ENCODE measurements around the gene ZCCHC7.

The ZCCHC7 gene

DNA sequence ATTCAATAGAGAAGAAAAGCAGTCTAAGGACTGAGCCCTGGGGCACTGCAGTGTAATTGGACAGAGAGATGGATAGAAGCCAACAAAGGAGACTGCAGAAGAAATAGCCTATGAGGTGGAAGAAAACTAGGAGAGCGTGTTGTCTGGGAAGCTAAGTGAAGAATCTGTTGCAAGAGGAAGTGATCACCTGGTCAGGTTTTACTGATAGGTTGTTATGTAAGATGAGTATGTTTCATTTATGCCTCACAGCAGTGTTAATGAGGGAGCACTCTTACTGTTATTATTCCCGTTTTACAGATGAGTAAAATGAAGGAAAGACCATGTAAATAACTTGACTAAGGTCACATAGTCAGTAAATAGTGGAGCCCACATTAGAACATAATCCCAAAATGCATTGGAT is 222.1 kb downstream of the ZCCHC7 start:
- Histone ChIP-seq H3K36me3 (no peaks in the 10 kb centered on the region), H3K4me3 (ENCODE audit: low read depth in 1 of 2, low read length in 1 of 2) (no peak overlapping the region), H3K9me3 (no peaks in the 10 kb centered on the region), H3K27me3 (no peaks in the 10 kb centered on the region), H3K4me1 (ENCODE audit: control insufficient read depth in 1 of 2, insufficient read depth in 1 of 2, low read depth in 1 of 2, low read length in 1 of 2) (peaks cover 71 to 80% of the 10 kb centered on the region in 2 experiments), H3K27ac (peak overlapping the region; percentile 68)
- TF ChIP-seq, protein P1, sequence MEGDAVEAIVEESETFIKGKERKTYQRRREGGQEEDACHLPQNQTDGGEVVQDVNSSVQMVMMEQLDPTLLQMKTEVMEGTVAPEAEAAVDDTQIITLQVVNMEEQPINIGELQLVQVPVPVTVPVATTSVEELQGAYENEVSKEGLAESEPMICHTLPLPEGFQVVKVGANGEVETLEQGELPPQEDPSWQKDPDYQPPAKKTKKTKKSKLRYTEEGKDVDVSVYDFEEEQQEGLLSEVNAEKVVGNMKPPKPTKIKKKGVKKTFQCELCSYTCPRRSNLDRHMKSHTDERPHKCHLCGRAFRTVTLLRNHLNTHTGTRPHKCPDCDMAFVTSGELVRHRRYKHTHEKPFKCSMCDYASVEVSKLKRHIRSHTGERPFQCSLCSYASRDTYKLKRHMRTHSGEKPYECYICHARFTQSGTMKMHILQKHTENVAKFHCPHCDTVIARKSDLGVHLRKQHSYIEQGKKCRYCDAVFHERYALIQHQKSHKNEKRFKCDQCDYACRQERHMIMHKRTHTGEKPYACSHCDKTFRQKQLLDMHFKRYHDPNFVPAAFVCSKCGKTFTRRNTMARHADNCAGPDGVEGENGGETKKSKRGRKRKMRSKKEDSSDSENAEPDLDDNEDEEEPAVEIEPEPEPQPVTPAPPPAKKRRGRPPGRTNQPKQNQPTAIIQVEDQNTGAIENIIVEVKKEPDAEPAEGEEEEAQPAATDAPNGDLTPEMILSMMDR (IDR thresholded peaks at IDR 0.05): no peak

DNA sequence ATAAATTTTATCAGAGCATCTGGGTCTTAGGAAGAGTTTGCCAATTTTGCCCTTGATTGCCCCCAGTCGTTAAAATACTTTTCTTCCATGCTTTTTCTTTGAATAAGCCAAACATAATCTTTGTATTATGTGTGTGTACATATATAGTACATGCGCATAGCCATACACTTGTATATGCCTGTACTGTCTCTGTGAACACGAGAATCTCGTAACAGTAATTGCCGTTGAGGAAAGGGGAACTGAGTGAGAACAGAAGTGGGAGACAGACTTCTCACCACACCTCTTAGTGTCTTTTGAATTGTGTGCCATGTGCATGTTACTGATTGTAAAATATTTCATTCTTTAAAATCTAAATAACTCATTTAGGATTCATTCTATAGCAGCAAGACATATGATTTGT is 222.5 kb downstream of the ZCCHC7 start:
- Histone ChIP-seq H3K4me3 (ENCODE audit: low read depth in 1 of 2, low read length in 1 of 2) (no peak overlapping the region), H3K27ac (peak overlapping the region; percentile 68), H3K9me3 (no peaks in the 10 kb centered on the region), H3K36me3 (no peaks in the 10 kb centered on the region), H3K27me3 (no peaks in the 10 kb centered on the region), H3K4me1 (ENCODE audit: control insufficient read depth in 1 of 2, insufficient read depth in 1 of 2, low read depth in 1 of 2, low read length in 1 of 2) (peaks cover 69 to 77% of the 10 kb centered on the region in 2 experiments)
- TF ChIP-seq, protein P1 (IDR thresholded peaks at IDR 0.05): no peak

DNA sequence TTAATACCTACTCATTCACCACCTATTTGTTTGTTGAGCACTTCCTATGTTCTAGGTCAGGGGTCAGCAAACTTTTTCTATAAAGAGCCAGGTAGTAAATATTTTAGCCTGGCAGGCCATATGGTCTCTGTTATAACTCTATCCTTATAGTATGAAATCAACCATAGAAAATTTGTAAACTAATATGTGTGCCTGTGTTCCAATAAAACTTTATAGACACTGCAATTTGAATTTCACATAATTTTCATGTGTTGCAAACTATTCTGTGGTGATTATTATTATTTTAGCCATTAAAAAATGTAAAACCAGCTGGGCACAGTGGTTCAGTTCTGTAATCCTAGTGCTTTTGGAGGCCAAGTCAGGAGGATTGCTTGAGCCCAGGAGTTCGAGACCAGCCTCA is 223.3 kb downstream of the ZCCHC7 start:
- H3K4me3 ChIP-seq (ENCODE audit: low read depth in 1 of 2, low read length in 1 of 2): no peak overlapping the region

DNA sequence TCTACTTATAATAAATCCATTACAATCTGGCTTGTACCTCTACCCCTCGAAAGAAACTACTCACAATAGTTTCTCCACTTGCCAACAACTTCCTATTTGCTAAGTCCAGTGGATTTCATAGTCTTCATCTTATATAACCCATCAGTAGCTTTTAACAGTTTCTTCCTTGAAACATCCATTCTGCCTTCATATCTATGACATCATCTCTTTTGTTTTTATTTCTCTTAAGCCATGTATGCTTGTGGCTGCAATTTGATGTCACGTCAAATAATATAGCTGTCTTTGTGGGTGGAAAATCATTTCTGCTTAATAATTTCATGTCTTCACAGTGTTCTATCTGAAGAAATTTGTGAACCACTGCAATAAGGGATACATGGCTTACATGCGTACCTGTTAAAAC is 224.7 kb downstream of the ZCCHC7 start:
- no peaks in the 10 kb centered on the region for H3K36me3 ChIP-seq
- no peak overlapping the region for H3K4me3 ChIP-seq (ENCODE audit: low read depth in 1 of 2, low read length in 1 of 2)
- peaks cover 49 to 56% of the 10 kb centered on the region in 2 experiments for H3K4me1 ChIP-seq (ENCODE audit: control insufficient read depth in 1 of 2, insufficient read depth in 1 of 2, low read depth in 1 of 2, low read length in 1 of 2)
- no peaks in the 10 kb centered on the region for H3K9me3 ChIP-seq
- TF ChIP-seq, protein P1 (IDR thresholded peaks at IDR 0.05): no peak
- no peaks in the 10 kb centered on the region for H3K27me3 ChIP-seq
- H3K27ac ChIP-seq: peak overlapping the region; percentile 13

More for the DNA sequence above, 223.3 kb downstream of the ZCCHC7 start:
- Histone ChIP-seq H3K4me1 (ENCODE audit: control insufficient read depth in 1 of 2, insufficient read depth in 1 of 2, low read depth in 1 of 2, low read length in 1 of 2) (peaks cover 62 to 69% of the 10 kb centered on the region in 2 experiments), H3K36me3 (no peaks in the 10 kb centered on the region), H3K9me3 (no peaks in the 10 kb centered on the region), H3K27ac (peak overlapping the region; percentile 68), H3K27me3 (no peaks in the 10 kb centered on the region)
- TF ChIP-seq, protein P1 (IDR thresholded peaks at IDR 0.05): no peak

DNA sequence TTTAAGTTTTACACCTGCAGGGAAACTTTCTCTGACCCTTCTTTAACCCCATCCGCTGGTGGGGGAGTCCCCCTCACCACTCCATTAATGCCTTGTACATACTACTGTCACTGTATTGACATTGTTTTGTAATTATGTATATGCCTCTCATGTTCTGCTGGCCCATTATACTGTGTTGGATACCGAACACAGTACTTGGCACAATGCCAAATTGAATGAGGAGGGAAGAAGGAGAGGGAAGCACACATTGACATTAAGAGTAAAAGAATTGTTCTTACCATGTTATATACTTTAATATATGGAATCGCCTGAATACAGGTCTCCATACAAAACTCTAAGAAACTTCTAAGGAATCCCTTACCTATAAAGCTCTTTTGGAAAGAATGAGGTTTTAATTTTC is 228.5 kb downstream of the ZCCHC7 start:
- Histone ChIP-seq H3K36me3 (peaks cover 10% of the 10 kb centered on the region), H3K4me1 (ENCODE audit: control insufficient read depth in 1 of 2, insufficient read depth in 1 of 2, low read depth in 1 of 2, low read length in 1 of 2) (peaks cover 17% of the 10 kb centered on the region in 2 experiments), H3K27ac (no peak overlapping the region), H3K27me3 (no peaks in the 10 kb centered on the region), H3K4me3 (ENCODE audit: low read depth in 1 of 2, low read length in 1 of 2) (no peak overlapping the region), H3K9me3 (no peaks in the 10 kb centered on the region)
- TF ChIP-seq, protein P1 (IDR thresholded peaks at IDR 0.05): no peak

Data from neutrophil (primary cell).